ENCODE data around the gene PSD4.

Gene PSD4

DNA sequence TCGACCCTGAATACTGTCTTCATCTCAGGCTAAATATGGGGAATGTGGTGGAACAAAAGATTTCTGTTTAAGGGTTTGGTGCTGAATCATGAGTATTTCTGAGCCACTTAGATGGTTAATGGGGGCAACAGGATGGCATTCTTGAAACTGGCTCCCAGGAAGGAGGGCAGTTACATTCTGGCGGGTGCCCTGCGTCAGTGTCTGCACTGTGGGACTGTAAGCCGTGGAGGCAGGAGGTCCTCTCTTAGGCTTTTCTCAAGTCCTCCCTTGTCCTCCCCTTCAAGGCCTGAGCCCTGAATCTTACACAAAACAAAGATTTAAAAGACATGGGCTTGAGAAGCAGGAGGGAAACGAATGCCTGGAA, 45.7 kb downstream of the PSD4 start:
- H3K4me3 ChIP-seq (ENCODE audit: low read length) = no peak overlapping the region
- no peaks in the 10 kb centered on the region for H3K36me3 ChIP-seq (replicated peaks; ENCODE audit: insufficient read depth, low read length)
- TF ChIP-seq EZH2 (optimal IDR thresholded peaks at IDR 0.05; ENCODE audit: low read depth, low read length) = no peak
- no peak for TF ChIP-seq EZH2phosphoT487 (IDR thresholded peaks at IDR 0.05; ENCODE audit: low read length)
- TF ChIP-seq CTCF (IDR thresholded peaks at IDR 0.05; ENCODE audit: low read length) = no peak
- DNase-seq = no peak
- H3K4me2 ChIP-seq (ENCODE audit: low read depth, low read length) = no peak overlapping the region
- H3K4me1 ChIP-seq (ENCODE audit: low read length) = no peaks in the 10 kb centered on the region
- no peak overlapping the region for H3K27ac ChIP-seq (ENCODE audit: low read length)
- no peak overlapping the region for H3K9ac ChIP-seq (ENCODE audit: low read length)
- H3K9me3 ChIP-seq (replicated peaks; ENCODE audit: insufficient read depth, low read length) = no peaks in the 10 kb centered on the region
- no peaks in the 10 kb centered on the region for H4K20me1 ChIP-seq (ENCODE audit: insufficient read depth, low read length)
- H3K27me3 ChIP-seq (replicated peaks; ENCODE audit: insufficient read depth, low read length) = no peaks in the 10 kb centered on the region
- no peaks in the 10 kb centered on the region for H3K9me2 ChIP-seq (replicated peaks; ENCODE audit: insufficient read depth, low read length)
- no peaks in the 10 kb centered on the region for H3F3A ChIP-seq (ENCODE audit: insufficient read depth, low read length)
- no peak overlapping the region for H2AFZ ChIP-seq (ENCODE audit: low read length)
- no peaks in the 10 kb centered on the region for H3K79me2 ChIP-seq (ENCODE audit: low read length)

- Histone ChIP-seq H4K20me1 (ENCODE audit: insufficient read depth, low read length) (no peaks in the 10 kb centered on the region), H3K36me3 (replicated peaks; ENCODE audit: insufficient read depth, low read length) (no peaks in the 10 kb centered on the region), H3K4me1 (ENCODE audit: low read length) (no peaks in the 10 kb centered on the region), H2AFZ (ENCODE audit: low read length) (no peak overlapping the region), H3K4me3 (ENCODE audit: low read length) (no peak overlapping the region), H3K27me3 (replicated peaks; ENCODE audit: insufficient read depth, low read length) (no peaks in the 10 kb centered on the region), H3K9me2 (replicated peaks; ENCODE audit: insufficient read depth, low read length) (no peaks in the 10 kb centered on the region), H3F3A (ENCODE audit: insufficient read depth, low read length) (no peaks in the 10 kb centered on the region), H3K27ac (ENCODE audit: low read length) (no peak overlapping the region), H3K4me2 (ENCODE audit: low read depth, low read length) (no peak overlapping the region), H3K9me3 (replicated peaks; ENCODE audit: insufficient read depth, low read length) (no peaks in the 10 kb centered on the region), H3K79me2 (ENCODE audit: low read length) (no peaks in the 10 kb centered on the region), H3K9ac (ENCODE audit: low read length) (no peak overlapping the region)
- DNase-seq = no peak
- TF ChIP-seq EZH2phosphoT487 (IDR thresholded peaks at IDR 0.05; ENCODE audit: low read length) = no peak
- TF ChIP-seq CTCF (IDR thresholded peaks at IDR 0.05; ENCODE audit: low read length) = no peak
- no peak for TF ChIP-seq EZH2 (optimal IDR thresholded peaks at IDR 0.05; ENCODE audit: low read depth, low read length)
These were observed 46.3 kb downstream of the PSD4 start for GRCh38 chr2:113219889-113220641.

GRCh38 chr2:113220970-113221708, 47.4 kb downstream of the PSD4 start:
- Histone ChIP-seq H3F3A (ENCODE audit: insufficient read depth, low read length) (no peaks in the 10 kb centered on the region), H3K9me3 (replicated peaks; ENCODE audit: insufficient read depth, low read length) (no peaks in the 10 kb centered on the region), H4K20me1 (ENCODE audit: insufficient read depth, low read length) (no peaks in the 10 kb centered on the region), H3K9me2 (replicated peaks; ENCODE audit: insufficient read depth, low read length) (no peaks in the 10 kb centered on the region), H3K36me3 (replicated peaks; ENCODE audit: insufficient read depth, low read length) (no peaks in the 10 kb centered on the region), H3K4me3 (ENCODE audit: low read length) (no peak overlapping the region), H3K79me2 (ENCODE audit: low read length) (no peaks in the 10 kb centered on the region), H3K4me1 (ENCODE audit: low read length) (no peaks in the 10 kb centered on the region), H3K27ac (ENCODE audit: low read length) (no peak overlapping the region), H3K27me3 (replicated peaks; ENCODE audit: insufficient read depth, low read length) (no peaks in the 10 kb centered on the region), H3K4me2 (ENCODE audit: low read depth, low read length) (no peak overlapping the region), H3K9ac (ENCODE audit: low read length) (no peak overlapping the region), H2AFZ (ENCODE audit: low read length) (no peak overlapping the region)
- no peak for TF ChIP-seq EZH2 (optimal IDR thresholded peaks at IDR 0.05; ENCODE audit: low read depth, low read length)
- no peak for TF ChIP-seq CTCF (IDR thresholded peaks at IDR 0.05; ENCODE audit: low read length)
- TF ChIP-seq EZH2phosphoT487 (IDR thresholded peaks at IDR 0.05; ENCODE audit: low read length) = no peak
- no peak for DNase-seq
